Activated CD8-positive, alpha-beta memory T cell treated with anti-CD3 and anti-CD28 coated beads for 24 hours (primary cell): Measurements from ENCODE around the gene TKTL1.
"Not testable (repeated sequence)": the region's sequence is repeated elsewhere in the genome, so short reads cannot be mapped to it uniquely, and the experiment has no call there.

Source experiments
- DNase-seq: peaks from one replicate; pipeline ENCODE4 v3.0.0-alpha.2; 2020

TKTL1 gene, protein sequence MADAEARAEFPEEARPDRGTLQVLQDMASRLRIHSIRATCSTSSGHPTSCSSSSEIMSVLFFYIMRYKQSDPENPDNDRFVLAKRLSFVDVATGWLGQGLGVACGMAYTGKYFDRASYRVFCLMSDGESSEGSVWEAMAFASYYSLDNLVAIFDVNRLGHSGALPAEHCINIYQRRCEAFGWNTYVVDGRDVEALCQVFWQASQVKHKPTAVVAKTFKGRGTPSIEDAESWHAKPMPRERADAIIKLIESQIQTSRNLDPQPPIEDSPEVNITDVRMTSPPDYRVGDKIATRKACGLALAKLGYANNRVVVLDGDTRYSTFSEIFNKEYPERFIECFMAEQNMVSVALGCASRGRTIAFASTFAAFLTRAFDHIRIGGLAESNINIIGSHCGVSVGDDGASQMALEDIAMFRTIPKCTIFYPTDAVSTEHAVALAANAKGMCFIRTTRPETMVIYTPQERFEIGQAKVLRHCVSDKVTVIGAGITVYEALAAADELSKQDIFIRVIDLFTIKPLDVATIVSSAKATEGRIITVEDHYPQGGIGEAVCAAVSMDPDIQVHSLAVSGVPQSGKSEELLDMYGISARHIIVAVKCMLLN

DNA sequence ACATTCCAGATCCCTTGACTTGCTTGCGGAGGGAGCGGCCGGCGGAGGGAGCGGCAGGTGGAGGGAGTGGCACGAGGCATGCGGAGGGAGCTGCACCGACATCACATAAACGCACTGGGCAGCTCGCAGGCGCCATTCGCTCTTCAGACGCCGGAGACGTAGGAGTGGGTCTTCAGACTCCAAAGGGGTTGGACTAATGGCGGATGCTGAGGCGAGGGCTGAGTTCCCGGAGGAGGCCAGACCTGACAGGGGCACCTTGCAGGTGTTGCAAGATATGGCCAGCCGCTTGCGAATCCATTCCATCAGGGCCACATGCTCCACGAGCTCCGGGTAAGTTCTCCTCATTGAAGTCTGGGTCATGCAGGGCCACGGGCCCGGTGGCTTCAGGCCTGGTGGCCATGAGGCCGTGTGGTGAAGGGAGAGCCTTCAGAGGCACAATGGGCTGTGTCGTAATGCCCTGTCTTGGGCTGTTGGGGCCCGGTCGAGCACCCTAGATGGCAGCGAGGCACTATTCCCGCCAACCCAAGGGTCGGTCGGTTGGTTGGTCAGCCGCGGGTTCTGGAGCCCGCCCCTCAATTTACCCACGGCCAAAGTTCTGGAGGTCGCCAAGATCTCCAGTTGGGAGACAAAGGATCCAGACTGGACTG, at the start of gene TKTL1:
Gene TKTL1, plus strand, starts transcription at position 132 of the 647 bp plus-strand sequence. Its CDS starts 65 bp downstream, at position 197.
- no peak for DNase-seq

DNA sequence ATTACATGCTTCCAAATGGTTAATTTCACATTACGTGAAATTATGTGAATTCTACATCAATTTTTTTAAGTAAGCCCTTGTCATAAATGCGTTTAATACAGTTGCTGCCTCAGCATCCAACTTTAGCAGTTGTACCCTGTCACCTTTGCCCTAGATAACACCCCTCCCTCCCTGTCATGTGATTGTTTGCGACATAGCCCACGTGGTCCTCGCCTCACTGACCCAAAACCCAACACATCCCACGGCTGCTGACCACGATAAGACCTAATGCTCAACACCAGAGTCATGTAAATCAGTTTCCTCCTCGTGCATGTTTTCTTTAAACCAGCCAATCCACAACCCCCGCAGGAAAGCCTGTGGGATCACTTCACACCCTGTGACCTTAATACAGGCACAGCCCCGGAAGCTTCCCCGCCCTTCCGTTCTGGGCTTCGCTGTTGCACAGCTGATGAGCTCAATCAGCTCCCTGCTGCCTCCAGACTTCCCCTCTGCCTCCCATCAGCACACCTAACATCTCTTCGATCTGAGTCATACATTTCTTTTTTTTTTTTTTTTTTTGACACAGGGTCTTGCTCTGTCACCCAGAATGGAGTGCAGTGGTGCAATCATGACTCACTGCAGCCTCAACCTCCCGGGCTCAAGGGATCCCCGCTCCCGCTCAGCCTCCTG, 48.1 kb upstream of the TKTL1 start:
- DNase-seq: not testable (repeated sequence)

DNA sequence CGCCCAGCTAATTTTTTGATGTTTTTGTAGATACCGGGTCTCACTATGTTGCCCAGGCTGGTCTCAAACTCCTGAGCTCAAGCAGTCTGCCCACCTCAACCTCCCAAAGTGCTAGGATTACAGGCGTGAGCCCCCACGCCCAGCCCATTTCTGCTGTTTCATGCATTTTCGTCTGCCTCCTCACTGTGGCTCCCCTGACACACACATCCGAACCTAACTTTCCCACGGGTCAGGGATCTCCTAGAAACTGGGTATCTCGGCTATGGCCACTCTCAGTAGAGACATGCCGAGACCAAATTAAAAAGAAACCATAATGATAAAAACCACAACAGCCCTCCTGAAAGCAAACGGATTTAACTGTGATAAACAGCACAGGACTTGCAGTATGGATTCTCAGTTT, 47.5 kb upstream of the TKTL1 start:
- not testable (repeated sequence) for DNase-seq

DNA sequence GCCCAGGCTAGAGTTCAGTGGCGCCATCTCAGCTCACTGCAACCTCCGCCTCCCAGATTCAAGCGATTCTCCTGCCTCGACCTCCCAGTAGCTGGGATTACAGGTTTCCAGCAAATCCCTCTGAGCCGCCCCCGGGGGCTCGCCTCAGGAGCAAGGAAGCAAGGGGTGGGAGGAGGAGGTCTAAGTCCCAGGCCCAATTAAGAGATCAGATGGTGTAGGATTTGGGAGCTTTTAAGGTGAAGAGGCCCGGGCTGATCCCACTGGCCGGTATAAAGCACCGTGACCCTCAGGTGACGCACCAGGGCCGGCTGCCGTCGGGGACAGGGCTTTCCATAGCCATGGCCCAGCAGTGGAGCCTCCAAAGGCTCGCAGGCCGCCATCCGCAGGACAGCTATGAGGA, 38.3 kb upstream of the TKTL1 start, which contains the start of gene OPN1MW3:
Gene OPN1MW3, plus strand, starts transcription at position 301 of the 400 bp plus-strand sequence. Its CDS starts 38 bp downstream, at position 339.
- not testable (repeated sequence) for DNase-seq

DNA sequence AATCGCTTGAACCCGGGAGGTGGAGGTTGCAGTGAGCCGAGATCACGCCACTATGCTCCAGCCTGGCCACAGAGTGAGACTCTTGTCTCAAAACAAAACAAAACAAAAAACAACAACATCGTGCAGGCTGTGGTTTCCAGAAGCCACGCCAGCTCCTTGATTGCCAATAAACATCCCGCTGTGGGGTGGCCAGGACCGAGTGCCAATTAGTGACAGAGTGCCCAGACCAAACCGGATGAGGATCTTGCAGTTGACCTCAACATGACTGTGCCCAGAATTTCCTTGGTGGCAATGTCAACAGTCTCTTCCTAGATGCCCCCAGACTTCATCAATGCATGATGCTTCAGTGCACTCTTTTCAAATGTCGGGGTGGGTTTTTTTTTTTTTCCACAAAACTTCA, 36.9 kb upstream of the TKTL1 start:
- DNase-seq: not testable (repeated sequence)

DNA sequence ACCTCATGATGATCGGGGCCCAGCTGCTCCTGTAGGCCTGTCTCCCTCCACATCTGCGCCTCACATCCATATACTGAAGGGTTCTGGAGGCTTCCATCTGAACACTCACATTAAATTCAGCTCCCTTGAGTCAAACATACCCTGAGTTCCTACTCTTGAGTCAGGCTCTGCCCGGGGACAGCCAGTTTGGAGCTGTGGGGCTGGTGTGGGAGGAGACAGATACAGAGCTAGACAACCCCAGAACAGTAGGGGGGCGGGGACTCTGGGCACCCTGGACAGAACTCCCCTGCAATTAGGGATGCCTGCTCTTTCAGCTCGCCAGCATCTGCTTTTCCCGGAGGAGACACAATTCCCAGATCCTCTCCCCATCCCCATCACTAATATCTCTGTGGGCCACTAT, 32.5 kb upstream of the TKTL1 start:
- DNase-seq: not testable (repeated sequence)

DNA sequence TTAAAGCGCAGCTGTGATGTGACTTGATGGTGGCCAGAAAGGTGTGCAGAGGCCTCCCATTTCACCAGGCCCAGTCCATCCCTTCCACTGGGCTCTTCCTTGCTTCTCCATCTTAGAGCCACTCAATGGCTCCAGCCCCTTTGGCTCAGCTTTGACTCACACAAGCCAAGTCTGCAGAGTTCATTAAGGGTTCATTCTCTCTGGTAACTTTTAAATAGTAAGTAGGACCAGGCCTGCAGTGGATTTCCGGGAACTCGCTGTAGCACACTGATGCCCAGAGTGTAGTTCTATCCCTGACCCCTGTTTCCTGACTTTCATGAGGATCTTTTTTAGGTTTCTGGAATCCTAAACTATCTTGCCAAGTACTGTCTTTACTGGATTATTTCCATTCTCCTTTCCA, 26.4 kb upstream of the TKTL1 start:
- not testable (repeated sequence) for DNase-seq

DNA sequence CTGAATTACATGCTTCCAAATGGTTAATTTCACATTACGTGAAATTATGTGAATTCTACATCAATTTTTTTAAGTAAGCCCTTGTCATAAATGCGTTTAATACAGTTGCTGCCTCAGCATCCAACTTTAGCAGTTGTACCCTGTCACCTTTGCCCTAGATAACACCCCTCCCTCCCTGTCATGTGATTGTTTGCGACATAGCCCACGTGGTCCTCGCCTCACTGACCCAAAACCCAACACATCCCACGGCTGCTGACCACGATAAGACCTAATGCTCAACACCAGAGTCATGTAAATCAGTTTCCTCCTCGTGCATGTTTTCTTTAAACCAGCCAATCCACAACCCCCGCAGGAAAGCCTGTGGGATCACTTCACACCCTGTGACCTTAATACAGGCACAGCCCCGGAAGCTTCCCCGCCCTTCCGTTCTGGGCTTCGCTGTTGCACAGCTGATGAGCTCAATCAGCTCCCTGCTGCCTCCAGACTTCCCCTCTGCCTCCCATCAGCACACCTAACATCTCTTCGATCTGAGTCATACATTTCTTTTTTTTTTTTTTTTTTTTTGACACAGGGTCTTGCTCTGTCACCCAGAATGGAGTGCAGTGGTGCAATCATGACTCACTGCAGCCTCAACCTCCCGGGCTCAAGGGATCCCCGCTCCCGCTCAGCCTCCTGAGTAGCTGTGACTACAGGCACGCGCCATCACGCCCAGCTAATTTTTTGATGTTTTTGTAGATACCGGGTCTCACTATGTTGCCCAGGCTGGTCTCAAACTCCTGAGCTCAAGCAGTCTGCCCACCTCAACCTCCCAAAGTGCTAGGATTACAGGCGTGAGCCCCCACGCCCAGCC, 10.9 kb upstream of the TKTL1 start:
- DNase-seq: not testable (repeated sequence)

DNA sequence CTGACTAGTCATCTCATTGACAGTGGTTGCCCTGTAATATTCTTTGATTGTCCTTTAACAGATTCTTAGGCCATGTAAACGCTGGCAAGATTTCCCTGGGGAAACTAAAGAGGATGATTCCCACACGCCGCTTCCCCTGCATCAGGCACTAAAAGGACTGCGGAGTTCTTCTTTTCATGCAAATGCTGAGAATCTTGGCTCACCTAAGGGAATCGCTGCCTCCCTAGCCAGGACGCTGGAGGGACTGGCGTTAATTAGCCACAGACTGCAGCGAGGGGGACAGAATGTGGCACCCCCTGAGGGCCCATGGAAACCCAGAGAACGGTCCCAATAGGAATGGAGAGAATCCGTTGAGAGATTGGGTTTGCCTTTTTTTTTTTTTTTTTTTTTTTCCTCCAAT, 9.2 kb upstream of the TKTL1 start:
- DNase-seq: not testable (repeated sequence)

DNA sequence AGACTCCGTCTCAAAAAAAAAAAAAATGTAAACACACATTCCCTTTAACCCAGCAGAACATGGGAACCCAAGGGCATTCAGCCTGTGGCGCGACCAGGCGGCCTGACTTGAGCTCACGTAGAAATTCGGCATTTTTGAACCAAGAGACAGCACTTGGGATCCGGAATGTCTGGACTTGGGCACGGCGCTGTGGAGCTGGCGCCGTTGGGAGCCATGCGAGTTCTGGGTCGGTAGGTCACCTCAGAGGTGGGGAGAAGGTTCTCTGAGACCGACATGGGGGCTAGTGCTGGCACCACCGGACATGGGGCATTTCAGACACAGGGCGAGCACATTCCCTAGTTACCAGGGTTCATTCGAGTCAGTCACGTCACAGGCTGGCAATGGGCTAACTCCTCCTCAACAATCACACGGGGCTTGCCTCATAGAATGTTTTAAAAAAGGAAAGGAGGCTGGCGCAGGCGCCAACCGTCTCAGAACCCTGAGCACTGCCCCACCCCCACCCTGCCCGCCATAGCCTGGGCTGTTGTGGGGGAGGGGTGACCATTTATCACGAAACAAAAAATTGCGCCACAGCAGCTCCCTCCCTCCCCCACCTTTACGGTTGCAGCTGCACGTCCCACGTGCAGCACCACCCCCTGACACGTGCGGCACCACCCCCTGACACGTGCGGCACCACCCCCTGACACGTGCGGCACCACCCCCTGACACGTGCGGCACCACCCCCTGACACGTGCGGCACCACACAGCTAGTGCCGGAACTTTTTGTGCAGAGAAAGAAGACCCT, 612 bp upstream of the TKTL1 start, which contains the start of gene TEX28:
Gene TEX28, minus strand, starts transcription at position 334 of the 784 bp plus-strand sequence. CDS start 3,007 bp downstream, outside the sequence.
- DNase-seq: no peak

DNA sequence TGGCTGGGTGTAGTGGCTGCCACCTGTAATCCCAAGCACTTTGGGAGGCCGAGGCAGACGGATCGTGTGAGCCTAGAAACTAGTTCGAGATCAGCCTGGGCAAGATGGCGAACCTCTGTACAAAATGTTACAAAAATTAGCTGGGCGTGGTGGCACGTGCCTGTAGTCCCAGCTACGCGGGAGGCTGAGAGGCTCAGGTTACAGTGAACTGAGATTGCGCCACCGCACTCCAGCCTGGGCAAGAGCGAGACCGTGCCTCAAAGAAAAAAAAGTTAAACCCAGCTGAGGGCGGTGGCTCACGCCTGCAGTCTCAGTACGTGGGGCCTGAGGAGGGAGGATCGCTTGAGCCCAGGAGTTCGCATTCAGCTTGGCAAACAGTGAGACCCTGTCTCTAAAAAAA, 1.1 kb downstream of the TKTL1 start:
- no peak for DNase-seq

DNA sequence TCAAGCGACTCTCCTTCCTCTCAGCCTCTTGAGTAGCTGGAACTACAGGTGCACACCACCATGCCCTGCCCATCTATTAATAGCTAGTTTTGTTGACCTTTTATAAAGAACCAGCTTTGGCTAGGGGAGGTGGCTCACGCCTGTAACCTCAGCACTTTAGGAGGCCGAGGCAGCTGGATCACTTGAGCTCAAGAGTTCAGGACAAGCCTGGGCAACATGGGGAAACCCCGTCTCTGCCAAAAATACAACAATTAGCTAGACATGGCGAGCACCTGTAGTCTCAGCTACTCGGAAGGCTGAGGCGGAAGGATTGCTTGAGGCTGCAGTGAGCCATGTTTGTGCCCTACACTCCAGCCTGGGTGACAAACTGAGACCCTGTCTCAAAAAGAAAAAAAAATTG, 2.7 kb downstream of the TKTL1 start:
- DNase-seq: no peak

DNA sequence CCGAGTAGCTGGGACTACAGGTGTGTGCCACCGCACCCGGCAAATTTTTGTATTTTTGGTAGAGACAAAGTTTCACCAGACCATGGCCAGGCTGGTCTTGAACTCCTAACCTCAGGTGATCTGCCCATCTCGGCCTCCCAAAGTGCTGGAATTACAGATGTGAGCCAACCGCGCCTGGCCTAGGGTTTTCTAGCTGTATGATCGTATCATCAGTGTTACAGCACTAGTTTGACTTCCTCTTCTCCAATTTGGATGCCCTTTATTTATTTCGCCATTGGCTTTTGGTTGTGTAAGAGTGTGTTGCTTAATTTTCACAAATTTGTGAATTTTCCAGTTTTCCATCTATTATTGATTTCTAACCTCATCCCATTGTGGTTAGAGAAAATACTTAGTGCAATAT, 5.2 kb downstream of the TKTL1 start:
- no peak for DNase-seq

DNA sequence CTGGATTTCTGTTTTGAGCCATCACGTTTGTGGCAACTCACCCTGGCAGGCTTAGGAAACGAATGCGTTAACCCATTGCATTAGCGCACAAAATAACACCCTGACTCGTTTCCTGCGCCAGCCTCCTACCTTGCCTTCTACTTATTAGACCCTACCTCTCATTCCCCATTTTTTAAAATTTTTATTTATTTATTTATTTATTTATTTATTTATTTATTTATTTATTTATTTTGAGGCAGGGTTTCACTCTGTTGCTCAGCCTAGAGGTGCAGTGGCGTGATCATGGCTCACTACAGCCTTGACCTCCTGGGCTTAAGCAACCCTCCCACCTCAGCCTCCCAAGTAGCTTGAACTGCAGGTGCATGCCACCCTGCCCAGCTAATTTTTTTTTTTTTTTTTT, 7.4 kb downstream of the TKTL1 start:
- DNase-seq: not testable (repeated sequence)

DNA sequence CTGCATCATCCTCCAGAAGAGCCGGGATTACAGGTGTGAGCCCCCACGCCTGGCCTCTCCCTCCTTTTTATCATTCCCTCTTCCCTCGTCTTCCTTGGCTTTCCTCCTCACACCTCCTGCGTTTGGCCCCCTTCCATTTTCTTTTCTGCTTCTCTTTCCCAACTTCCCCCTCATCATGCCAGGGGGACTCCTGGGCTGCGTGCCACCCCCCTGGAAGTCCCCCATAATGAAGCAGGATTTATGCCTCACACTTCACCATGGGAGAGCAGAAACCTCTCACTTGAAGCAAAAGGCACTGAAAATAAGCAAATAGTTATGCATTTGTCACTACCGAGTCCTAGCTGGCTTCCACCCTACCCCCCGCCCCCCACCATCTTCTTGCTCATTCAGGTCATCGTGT, 7.9 kb downstream of the TKTL1 start:
- no peak for DNase-seq

DNA sequence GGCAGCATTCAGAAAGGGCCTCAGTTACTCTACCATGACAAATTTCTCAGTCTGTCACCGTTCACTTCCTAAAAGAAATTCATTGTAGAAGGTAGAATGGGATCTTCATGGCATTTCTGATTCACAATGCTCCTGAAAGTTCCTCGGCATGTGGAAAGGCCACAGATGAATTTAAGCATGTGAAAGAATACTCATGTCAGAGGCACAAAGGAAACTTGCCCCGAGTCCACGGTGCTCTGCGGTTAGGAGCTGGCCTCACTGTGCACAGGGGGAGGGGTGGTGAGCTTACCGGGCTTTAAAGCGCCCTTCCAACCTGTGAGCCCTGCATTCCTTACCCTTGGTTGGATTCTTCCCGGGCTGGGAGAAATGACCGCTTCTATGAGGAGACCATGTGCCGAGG, 9.3 kb downstream of the TKTL1 start:
- no peak for DNase-seq

DNA sequence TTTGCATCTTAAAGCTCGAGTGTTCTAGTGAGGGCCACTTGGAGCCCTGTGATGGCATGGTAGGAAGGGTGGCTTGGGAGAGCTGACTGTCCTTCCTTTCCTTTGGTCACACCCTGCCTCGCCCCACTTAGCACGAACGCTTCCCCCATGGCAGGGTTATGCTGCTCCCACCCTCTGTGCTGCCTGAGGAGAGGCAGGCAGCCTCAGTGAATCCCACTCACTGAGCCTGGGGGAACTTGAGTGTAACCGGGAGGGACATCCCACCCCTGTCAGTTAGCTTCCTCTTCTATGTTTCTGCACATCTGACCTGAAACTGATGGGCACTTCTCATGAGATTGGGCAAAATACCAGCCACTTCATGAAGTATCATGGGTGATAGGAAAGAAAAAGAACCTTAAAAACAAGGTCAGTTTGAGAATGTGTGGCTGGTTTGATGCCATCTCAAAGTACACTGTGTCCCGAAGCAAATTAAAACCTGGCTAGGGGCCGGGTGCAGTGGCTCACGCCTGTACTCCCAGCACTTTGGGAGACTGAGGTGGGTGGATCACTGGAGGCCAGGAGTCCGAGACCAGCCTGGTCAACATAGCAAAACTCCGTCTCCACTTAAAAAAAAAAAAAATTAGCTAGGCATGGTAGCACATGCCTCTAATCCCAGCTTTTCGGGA, 10.1 kb downstream of the TKTL1 start:
- no peak for DNase-seq

DNA sequence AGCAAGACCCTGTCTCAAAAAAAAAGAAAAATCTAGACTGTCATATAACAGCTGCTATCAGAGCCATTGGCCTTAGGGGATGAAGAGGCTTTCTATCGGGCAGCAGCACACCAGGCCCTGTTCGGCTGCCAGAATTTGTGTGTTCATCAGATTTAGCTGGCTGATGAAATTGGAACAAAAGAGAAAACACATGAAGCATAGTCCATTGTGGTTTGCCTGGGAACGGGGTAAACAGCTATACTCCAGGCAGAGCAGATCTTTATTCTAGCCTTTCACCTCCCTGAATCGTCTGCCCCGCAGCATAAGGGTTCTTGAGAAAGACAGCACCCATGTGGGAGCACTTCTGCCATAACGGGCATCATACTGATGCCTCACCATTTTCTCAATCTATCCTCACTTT, 11.6 kb downstream of the TKTL1 start:
- no peak for DNase-seq

DNA sequence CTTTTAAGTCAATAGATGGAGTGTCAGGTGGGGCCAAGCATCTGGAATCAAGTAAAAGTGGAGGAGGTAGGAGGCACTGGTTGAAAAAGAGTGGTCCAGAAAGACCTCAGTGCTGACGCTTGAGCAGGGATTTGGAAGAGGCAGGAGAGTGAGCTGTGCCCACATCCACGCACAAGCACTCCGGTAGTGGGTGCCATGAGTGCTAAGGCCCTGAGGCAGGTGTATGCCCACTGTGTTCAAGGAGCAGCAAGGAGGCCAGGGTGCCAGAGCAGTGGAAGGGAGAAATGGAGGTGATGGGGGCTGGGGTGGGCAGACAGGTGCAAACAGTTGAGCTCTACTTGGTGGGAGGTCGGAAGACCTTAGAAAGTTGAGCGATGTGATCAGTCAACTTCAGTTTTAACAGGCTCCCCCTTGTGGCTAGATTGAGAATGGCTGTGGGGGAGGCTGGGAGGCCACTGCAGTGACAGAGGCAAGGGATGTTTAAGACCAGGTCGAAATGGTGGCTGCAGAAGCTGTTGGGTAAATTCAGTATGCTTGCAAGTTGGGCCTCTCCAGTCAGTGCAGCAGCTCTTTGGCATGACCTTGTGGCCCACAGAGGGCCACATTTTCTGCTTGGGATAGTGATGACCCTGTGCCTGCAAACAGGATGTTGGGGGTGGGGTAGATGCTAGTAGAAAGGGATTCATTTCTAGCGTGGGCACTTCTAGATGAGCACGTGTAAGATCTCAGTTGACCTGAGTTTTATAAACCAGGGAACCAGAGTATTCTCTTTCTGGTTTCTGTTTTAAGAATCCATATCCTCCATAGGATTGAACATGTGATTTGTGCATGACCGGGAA, 12.7 kb downstream of the TKTL1 start:
- DNase-seq: peak; percentile 93
